WERI-Rb-1 (cell line): Measurements from ENCODE around the gene NLRP10.

Source experiments
- DNase-seq: peaks from one replicate; pipeline ENCODE4 v3.0.0-alpha.2; 2020
- H3K27ac ChIP-seq: fragments of 250-450 bp; sonication (Bioruptor Pico); 2 replicates; pipeline ENCODE4 v1.5.1; 2020; ENCODE audit warnings: mild to moderate bottlenecking, moderate library complexity
- H3K27me3 ChIP-seq: fragments of 250-450 bp; sonication (Bioruptor Pico); 2 replicates; pipeline ENCODE4 v1.5.1; 2021; ENCODE audit warnings: mild to moderate bottlenecking, low read depth, moderate library complexity; ENCODE audit not compliant: insufficient read depth, severe bottlenecking
- H3K36me3 ChIP-seq: fragments of 250-450 bp; sonication (Bioruptor Pico); 2 replicates; pipeline ENCODE4 v1.5.1; 2020; ENCODE audit warnings: mild to moderate bottlenecking, moderate library complexity
- H3K4me3 ChIP-seq: 2 replicates; pipeline ENCODE4 v1.5.1; 2011; ENCODE audit warnings: low read depth, mild to moderate bottlenecking, control low read depth, low read length
- H3K9me3 ChIP-seq: fragments of 250-450 bp; sonication (Bioruptor Pico); 2 replicates; pipeline ENCODE4 v1.5.1; 2021; ENCODE audit warnings: mild to moderate bottlenecking, moderate library complexity; ENCODE audit not compliant: severe bottlenecking
- CTCF ChIP-seq: IDR thresholded peaks from 2 replicates; pipeline ENCODE4 v1.5.1; 2011; ENCODE audit warnings: low read depth, mild to moderate bottlenecking, control low read depth, inconsistent platforms, low read length

The NLRP10 gene

DNA sequence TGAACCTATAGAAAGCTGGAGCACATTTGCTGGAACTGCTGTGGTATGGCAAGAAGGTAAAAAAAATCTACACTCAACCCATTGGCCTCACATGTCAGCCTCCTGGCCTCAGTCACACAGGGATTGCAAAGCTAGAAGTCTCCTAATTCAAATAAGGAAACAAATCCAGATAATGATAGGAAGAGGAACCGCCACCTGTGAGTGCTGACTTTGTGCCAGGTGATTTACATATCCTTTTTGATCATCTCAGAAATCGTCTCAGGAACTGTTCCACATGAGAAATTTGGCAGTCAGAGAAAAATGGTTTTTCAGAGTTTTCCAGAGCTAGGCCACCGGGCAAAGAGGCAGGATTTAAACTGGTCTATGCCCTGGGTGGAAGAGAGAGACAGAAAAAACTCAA lies 986 bp downstream of the NLRP10 start:
- no peak for DNase-seq
- no peak overlapping the region for H3K27ac ChIP-seq

DNA sequence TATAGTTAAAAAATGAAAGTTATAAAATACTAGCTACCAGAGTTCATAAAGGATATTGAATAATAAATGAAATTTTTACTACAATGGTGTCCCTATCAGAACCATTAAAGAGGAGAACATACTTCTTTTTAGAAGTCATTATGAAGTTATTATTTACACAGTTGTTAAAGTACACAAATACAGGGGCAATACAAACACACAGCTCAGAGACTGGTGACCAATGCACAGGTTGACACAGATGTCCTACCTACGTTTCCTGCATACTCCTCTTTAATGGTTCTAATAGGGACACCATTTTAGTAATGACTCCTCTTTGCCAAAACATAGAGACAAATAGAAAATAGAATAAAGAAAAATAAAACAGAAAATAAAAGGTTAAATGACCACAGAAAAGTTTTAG lies 10.1 kb downstream of the NLRP10 start:
- no peak for DNase-seq
- no peaks in the 10 kb centered on the region for H3K27me3 ChIP-seq
- TF ChIP-seq CTCF, result no peak
- no peaks in the 10 kb centered on the region for H3K36me3 ChIP-seq
- no peak overlapping the region for H3K27ac ChIP-seq
- H3K9me3 ChIP-seq, result no peaks in the 10 kb centered on the region
- no peak overlapping the region for H3K4me3 ChIP-seq

More for the DNA sequence above, 986 bp downstream of the NLRP10 start:
- no peak for TF ChIP-seq CTCF
- Histone ChIP-seq H3K4me3 (no peak overlapping the region), H3K36me3 (no peaks in the 10 kb centered on the region), H3K27me3 (no peaks in the 10 kb centered on the region), H3K9me3 (no peaks in the 10 kb centered on the region)

- H3K27ac ChIP-seq, result no peak overlapping the region
- H3K27me3 ChIP-seq, result no peaks in the 10 kb centered on the region
- H3K4me3 ChIP-seq, result no peak overlapping the region
- H3K9me3 ChIP-seq, result no peaks in the 10 kb centered on the region
- no peak for TF ChIP-seq CTCF
- no peaks in the 10 kb centered on the region for H3K36me3 ChIP-seq
- DNase-seq, result no peak
Observed at GRCh38 chr11:7949934-7950333, 15.3 kb downstream of the NLRP10 start.

- Histone ChIP-seq H3K36me3 (no peaks in the 10 kb centered on the region), H3K4me3 (no peak overlapping the region), H3K27me3 (no peaks in the 10 kb centered on the region), H3K9me3 (peaks cover 4% of the 10 kb centered on the region), H3K27ac (no peak overlapping the region)
- no peak for DNase-seq
- TF ChIP-seq CTCF, result no peak
Observed at GRCh38 chr11:7944123-7944522, 21.1 kb downstream of the NLRP10 start.

GRCh38 chr11:7941608-7942007 lies 23.6 kb downstream of the NLRP10 start, which contains the start of gene OR10A3:
Gene OR10A3, minus strand, starts transcription at chr11:7941708. Its CDS starts 2,188 bp downstream, at chr11:7939520.
- no peak for TF ChIP-seq CTCF
- Histone ChIP-seq H3K9me3 (peaks cover 4% of the 10 kb centered on the region), H3K27ac (no peak within 1 kb of the TSS), H3K4me3 (no peak within 1 kb of the TSS), H3K36me3 (no peaks in the 10 kb centered on the region), H3K27me3 (no peaks in the 10 kb centered on the region)
- no peak for DNase-seq

DNA sequence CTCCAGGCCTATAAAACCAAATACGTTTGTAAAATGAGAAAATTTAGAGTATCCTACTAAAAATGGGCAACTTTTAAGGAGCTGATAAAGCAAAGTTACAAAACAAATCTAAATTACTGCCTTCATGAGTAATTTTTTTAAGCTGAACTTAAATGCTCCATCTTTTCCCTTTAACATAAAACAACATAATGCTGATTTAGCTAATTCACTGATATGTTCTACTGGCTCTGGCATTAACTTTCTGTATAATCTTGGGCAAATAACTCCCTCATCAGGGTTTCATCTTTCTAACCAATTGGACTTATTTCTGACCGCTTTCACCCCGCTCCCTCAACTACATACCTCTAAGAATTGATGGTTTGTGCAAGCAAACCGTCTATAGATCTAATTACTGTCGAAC lies 24.1 kb downstream of the NLRP10 start:
- TF ChIP-seq CTCF, result no peak
- H3K36me3 ChIP-seq, result no peaks in the 10 kb centered on the region
- no peak overlapping the region for H3K27ac ChIP-seq
- H3K27me3 ChIP-seq, result no peaks in the 10 kb centered on the region
- H3K4me3 ChIP-seq, result no peak overlapping the region
- peaks cover 4% of the 10 kb centered on the region for H3K9me3 ChIP-seq
- no peak for DNase-seq
